HG03135 (cell line): ENCODE data around the gene RAD21L1.

Source experiments
- ATAC-seq: cut with Tn5 transposase; IDR thresholded peaks from one replicate; pipeline ENCODE4 v1.9.1; 2021; ENCODE audit warnings: mild to moderate bottlenecking, moderate library complexity; ENCODE audit not compliant: unreplicated experiment

RAD21L1 gene

DNA sequence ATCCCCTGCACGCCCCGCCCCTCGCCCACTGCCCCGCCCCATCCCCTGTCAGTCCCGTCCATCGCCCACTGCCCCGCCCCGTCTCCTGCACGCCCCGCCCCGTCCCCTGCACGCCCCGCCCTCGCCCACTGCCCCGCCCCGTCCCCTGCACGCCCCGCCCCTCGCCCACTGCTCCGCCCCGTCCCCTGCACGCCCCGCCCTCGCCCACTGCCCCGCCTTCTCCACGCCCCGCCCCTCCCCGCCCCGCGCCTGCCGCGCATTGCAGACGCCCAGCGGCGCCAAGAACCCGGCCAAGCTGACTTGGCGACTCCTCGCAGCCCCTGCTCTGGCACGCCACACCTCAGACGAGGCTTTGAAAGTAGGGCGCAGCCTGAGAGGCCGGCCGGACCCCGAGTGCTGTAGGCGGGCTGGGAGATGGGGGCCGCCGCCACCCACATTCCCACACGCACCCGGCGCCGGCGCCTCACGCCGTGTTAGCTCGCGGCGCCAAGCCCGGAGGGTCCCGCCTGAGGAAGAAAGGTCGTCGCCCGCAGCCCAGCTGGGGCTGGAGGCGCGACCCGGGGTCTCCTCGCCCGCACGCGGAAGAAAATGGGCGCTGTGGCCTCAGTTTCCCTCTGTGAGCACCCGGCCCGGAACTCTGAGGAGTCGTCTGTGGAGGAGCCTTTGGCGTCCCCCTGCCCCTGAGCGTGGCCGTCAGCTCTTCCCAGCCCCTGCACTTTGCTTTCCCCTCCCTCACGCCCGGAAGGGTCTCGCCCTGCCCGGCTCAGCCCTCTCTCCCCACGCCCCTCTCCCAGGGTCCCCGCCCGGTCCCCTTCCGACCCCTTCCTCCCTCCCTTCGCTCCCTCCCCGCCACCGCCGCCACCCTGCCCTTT lies at the start of gene RAD21L1:
Gene RAD21L1, plus strand, starts transcription at position 262 of the 872 bp plus-strand sequence. CDS start 2,410 bp downstream, outside the sequence.
- ATAC-seq, result no peak

DNA sequence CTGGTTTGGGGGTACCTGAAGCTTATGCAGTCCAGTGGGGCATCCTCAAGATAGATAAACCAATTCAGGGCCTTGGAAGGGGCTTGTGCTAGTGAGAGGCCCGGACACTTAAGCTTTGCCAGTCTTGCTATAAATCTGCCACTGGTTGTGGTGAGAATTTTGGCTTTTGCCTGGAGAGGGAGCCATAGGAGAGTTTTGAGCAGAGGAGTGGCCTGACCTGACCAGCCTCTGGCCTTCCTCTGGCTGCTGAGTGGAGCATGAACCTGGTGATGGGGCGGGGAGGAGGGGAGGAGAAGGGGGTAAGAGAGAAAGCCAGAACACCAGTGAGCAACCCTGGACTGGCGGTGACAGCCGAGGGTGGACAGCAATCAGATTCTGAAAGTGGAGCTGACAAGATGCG lies 48.2 kb upstream of the RAD21L1 start:
- ATAC-seq, result no peak

DNA sequence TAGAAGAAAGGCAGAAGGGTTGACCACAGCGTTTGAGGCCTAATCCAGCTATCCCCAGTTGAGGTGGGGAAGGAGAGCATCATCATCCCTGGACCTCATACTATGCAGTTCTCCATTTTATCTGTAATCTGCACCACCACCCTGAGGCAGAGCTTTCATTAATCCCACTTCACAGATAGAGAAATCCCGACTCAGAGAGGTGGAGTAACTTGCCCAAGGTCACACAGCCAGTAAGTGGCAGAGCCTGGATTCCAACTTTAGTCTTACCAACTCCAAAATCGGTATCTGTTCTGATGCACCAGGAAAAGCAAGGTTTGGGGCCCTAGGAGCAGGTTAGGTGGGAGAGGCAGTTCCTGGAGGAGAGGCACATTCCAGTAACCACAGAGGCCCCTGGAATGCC lies 47.7 kb upstream of the RAD21L1 start:
- ATAC-seq, result no peak

DNA sequence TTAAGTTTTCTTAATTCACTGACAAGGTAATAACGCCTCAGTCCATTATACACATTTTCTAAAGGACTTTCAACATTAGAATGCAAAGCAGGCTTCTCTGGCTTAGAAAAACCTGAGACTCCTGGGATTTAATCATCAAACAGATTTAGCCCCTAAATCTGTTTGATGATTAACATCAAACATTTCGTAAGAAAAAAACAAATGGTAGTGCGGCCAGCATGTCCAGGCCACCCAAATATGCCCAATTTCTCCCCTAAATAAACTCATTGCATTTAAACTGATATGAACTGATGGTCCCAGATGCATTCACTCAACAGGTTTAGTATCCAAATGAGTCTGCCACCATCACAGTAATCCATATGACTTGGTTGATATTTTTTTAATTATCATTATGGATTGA lies 47.2 kb upstream of the RAD21L1 start:
- ATAC-seq, result no peak

DNA sequence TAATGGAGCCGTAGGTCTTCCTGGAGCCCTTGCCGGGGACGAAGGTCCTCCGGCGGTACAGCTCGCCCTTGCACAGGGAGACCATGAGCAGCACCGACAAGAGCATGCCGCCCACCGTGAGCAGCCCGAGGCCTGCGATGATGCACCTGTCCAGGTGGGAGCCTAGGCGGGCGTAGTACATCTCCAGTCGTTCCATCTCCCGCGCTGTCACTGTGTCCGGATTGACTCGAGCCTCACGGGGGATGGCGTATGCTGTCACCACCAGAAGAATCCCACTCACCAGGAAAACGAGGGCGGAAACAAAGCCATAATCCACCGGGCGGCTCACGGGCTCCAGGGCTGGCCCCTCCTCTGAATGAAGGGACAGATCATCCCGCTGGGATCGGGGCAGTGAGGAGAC lies 44.9 kb upstream of the RAD21L1 start:
- ATAC-seq, result no peak

DNA sequence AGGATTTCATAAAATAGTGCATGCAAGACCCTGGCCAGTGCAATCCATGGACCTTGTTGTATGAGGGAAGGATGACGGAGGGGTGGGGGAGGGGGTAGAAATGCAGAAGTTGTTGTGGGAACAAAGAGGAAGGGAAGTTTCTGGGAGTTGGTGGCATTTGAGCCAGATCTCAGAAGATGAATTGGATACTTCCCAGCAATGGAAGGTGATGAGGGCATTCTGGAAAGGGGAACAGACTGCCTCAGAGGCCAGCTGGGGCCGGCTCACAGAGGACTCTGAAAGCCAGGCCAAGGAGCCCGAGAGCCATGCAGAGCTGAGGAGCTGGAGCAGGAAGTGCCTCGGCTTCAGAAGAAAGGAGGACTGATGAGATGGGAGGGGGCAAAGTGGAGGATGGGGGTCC lies 43.7 kb upstream of the RAD21L1 start:
- ATAC-seq, result no peak

DNA sequence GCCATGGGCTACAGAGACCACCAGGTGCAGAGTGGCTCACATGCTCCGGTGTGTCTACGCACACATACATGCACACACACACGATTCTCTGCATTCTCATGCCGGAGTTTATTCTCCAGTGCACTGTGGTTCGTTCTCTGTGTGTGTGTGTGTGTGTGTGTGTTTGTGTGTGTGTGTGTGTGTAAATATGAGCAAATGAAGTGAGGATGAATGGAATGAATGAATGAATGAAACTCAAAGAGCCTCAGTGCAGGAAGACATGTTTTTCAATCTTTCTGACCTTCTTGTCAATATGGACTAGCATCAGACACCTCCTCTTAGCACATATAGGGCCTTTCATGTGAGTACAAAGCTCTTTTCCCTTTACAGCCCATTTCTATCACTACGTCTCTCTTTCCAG lies 42.7 kb upstream of the RAD21L1 start:
- ATAC-seq, result no peak

DNA sequence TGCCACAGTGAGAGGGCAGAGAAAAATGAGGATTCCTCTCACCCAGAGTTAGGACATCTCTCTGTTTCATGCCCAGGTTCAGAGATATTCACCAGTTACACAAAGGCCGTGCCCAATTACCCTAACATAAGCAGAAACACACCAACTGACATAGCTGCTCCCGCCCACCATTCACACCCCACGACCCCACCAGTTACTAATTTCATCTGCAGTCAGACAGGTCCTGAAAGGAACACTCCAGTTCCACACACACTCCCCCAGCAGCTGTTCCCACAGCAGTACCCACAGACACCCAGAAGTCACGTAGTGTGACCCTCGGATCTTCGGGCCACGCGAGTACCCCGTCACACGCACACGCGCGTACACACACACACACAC lies 41.6 kb upstream of the RAD21L1 start:
- no peak for ATAC-seq

DNA sequence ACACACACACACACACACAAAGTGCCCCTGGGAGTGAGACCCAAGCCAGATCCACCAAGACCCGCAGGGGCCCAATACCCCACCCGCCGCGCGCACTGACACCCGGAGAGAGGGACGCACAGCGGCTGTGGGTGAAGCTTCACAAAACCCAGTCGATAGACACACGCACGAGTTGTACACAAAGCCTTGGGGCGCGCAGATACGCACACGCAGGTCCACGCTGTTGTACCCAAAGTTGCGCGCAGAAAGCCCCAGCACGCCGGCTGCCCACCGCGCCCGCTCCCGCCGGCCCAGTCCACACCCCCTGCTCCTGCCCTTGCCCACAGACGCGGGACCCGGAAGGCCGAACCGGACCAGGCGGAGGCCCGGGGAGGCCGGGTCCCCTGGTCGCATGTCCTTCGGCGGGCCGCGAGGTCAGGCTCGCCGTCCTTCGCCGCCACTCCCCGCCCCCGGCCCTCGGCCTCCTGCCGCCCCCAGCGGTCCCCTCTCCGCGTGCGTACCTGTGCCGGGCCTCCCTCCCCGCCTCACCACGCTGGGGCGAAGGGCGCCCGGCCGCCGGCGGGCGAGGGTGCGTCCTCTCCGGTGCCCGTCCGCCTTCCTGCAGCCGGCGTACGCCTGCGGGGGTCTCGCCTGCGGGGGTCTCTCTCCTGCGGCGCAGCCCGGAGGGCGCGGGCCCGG lies 41.1 kb upstream of the RAD21L1 start, which contains the start of gene TMEM74B:
Gene TMEM74B, minus strand, starts transcription at position 344 of the 678 bp plus-strand sequence. CDS start 1,180 bp downstream, outside the sequence.
- no peak for ATAC-seq

DNA sequence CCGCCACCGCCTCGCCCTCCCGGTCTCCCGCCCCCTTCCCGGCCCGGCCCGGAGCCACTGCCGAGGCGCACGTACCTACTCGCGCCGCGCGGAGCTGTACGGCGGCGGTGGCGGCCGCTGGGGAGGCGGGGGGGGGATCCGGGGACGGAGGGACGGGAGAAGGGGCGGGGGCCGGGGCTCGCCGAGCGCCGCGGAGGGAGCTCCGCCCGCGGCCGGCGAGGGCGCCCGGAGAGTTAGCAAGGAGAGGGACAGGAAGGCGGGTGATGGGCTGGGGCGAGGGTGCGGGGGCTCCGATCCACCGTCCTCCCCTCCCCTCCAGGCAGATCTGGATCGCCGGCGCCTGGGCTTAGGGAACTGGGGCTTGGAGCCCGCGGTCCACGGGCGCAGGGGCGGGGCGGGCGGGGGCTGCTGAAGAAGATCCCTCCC lies 40.5 kb upstream of the RAD21L1 start:
- no peak for ATAC-seq

DNA sequence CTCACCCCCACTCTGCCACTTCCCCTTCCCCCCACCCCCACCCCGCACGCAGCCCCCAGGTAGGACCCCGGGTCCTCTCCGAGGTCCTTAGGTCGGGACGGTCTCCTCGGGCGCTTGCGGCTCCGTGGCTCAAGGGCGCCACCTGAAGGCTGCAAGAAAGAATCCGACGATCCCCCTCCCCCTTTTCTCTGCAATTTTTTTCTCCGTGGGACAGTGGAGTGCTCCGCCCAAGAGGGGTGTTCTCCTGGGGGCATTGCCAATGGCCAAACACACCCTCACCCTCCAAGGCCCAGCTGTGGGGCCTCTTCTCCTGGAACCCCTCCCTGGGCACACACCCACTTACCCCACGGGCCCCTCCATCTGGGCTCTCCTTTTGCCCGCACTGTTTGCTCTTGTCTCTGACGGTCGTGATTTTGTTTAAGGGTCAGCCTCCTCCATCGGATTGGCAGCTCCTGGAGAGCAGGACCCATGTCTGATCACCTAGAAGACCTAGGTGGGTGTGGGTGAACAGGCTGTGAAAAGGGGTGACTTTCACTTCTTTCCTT lies 40.0 kb upstream of the RAD21L1 start:
- no peak for ATAC-seq

DNA sequence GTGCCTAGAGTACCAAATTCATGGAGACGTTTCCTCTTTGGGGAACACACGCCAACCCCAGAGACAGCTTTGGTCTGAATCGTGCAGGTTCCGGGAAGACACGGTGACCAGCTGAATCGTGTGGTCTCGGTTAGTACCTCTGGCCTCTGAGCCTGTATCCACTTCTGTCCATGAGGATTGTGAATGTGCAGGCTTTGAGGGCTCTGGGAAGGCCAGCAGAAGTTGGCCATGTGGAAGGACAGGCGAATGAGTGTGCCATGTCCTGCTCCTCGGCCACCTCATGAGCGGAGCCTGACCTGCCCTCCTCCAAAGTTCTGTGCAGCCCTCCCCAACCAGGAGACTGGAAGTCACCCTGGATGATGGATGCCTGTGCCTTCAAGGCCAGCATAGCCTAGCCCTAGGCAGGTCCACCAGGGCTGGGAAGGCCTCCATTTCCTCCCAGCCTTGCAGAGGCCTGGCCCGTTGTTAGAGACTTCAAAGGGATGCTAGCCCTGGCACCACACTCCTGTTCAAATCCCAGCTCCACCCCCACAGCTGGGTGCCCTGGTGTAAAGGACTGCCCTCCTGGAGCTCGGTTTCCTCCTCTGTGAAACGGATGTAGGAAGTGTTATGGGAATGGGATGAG lies 39.4 kb upstream of the RAD21L1 start:
- ATAC-seq, result no peak

DNA sequence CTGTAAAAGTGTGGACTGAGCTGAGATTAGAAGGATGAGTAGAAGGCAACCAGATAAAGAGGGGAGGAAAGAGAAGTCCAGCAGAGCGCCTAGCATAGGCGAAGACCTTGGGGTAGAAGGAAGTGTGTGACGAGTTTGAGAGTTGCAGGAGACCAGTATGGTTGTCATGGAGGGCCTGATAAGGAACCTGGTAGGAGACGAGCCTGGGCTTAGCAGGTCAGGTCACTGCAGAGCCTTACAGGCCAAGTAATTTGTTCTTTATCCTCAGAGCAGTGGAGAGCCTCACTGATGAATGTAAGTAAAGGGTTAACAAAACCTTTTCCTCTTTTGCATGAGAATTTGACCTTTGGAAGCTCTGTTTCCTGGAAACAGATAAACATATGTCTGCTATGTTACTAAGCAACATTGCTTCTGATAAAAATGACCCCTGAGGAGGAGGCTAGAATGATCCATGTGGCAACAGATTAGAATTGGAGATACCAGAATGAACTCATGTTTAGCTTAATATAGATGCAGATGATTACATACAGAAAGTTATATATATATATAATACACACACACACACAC lies 38.2 kb upstream of the RAD21L1 start:
- ATAC-seq, result no peak

DNA sequence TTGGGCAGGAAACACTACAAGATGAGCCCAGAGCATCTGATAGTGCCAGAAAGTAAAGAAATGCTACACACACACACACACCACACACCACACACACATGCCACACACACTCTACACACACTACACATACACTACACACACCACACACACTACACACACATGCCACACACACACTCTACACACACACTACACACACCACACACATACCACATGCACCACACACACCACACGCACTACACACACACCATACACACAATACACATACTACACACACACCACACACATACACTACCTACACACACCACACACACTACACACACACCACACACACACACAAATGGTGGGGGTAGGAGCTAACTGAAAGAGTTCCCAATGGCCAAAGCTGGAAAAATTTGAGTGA lies 37.5 kb upstream of the RAD21L1 start:
- no peak for ATAC-seq

DNA sequence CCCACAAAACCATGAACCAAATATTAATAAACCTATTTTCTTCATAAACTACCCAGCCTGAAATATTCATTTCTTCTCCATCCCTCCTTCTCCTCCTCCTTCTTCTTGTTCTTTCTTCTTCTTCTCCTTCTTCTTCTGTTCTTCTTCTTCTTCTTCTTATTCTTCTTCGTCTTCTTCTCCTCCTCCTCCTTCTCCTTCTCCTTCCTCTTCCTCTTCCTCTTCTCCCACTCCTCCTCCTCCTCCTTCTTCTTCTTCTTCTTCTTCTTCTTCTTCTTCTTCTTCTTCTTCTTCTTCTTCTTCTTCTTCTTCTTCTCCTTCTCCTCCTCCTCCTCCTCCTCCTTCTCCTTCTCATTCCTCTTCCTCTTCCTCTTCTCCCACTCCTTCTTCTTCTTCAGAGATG lies 36.0 kb upstream of the RAD21L1 start:
- ATAC-seq, result no peak

DNA sequence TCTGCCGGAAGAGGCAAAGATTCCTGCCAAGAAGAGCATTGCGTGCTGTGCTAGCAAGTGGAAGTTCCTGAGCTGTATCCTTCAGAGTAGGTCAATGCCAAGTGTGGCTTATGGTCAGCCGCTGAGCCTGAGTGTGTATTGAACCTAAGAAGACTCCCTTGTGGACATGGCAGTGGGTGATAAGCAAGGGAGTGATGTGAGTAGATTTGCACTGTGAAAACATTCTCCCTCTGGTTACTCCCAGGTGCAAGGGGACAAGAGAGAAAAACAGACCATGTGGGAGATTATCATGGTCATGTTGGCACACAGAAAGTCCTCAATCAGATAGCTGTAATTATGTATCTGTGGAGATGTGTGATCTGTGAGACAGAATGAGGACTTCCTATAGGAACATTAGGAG lies 35.0 kb upstream of the RAD21L1 start:
- no peak for ATAC-seq

DNA sequence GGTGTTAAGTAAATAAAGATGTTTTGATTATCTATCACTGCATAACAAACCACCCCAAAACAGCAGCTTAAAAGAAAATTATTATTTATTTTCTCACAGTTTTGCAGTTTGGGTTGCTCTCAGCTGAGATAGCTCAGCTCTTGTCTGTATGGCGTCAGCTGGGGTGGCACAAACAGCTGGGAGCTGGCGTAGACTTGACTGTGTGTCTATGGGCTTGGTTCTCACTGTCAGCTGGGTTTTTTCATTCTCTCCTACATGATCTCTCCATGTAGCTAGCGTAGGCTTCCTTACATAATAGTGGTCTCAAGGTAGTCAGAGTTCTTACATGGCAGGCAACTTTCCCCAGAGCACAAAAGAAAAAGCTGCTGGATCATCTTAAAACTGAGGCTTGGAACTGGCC lies 34.5 kb upstream of the RAD21L1 start:
- ATAC-seq, result no peak

DNA sequence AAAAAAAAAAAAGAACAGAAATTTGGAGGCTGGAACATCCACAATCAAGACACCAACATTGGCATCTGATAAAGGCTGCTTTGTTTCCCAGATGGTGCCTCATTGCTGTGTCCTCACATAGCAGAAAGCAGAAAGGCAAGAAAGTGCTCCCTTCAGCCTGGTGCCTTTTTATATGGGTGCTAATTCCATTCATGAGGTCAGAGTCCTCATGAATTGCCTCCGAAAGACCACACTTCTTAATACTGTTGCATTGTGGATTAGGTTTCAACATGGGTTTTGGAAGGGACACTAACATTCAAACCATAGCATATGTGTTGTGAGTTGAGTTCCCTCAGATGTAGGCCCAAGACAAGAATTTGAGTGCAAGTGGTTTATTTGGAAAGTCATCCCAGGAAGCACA lies 30.6 kb upstream of the RAD21L1 start:
- no peak for ATAC-seq

DNA sequence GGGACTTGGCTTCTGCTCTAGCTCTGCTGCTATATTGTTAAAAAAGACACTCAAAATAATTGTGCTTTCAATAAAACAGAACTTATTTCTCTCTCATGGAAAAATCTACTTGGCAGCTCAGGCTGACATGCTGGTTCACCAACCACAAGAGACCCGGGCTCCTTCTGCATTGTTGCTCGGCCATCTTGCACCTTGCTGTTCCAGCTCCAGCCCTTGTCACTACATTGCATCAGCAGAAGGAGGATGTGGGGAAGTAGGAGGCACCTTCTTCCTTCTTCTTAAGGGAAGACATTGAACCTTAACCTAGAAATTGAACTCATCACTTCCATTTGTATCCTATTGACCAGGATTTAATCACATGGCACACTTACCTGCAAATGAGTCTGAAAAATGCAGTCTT lies 29.2 kb upstream of the RAD21L1 start:
- ATAC-seq, result no peak

DNA sequence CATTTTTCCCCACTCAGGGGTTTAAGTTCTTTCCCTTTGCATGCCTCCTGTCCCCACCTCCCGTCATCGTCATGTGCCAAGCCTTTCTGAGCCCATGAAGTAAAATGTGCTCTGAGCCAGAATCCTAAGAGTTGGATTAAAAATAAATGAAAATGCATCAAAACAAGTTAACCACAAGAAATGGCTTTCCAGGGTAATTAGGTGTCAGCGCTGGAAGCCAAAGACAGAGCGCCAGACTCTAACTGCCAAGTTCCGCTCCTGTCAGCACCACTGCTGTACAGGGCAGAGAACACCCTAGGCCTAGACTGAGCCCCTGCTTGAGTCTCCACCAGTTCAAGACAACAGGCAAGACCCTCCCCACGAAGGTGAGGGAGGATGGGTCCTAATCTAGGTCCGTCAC lies 28.0 kb upstream of the RAD21L1 start:
- no peak for ATAC-seq

DNA sequence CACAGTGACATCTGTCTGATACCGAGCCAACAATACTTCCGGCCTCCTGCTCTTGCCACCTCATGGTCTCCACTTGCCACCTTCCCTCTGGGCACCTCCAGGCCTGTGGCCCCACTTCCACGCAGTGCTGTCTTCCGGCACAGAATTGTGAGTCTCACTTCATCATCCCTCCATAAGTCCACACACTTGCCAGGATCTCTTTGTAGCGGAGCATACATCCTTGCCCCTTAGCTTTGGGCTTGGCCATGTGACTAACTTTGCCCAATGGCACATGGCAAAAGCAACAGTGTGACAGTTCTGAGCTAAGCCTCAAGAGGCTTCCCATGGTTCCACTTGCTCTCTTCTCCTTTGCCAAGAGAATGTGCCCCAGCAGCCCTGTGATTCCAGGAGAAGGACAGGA lies 27.1 kb upstream of the RAD21L1 start:
- ATAC-seq, result no peak
